Motor neuron (in vitro differentiated cells): ENCODE measurements around the gene BICDL1. TPM values are rescaled to one million over a fixed set of nuclear protein-coding genes. Genes with fewer than 3 reads are reported as not detected.
A peak's percentile ranks its signal among the peaks of the same experiment; 100 is the strongest.

Experiments
- ATAC-seq, 8 experiments: fragments of 200-7000 bp; cut with Tn5 transposase; replicated peaks in 6 of 8; 2 replicates each; pipeline ENCODE4 v1.8.0; 2021; ENCODE audit warnings: mild to moderate bottlenecking in 8 of 8, moderate library complexity in 8 of 8
- H3K27ac ChIP-seq, 2 donors: fragments of 250-450 bp; sonication (Bioruptor Pico); 2 replicates each; pipeline ENCODE4 v1.9.0; 2021; ENCODE audit warnings: antibody characterized with exemption in 2 of 2, mild to moderate bottlenecking in 2 of 2, moderate library complexity in 1 of 2
- H3K4me1 ChIP-seq, 2 donors: fragments of 250-450 bp; sonication (Bioruptor Pico); replicated peaks in 1 of 2; 2 replicates each; pipeline ENCODE4 v1.6.1; 2021; ENCODE audit warnings: antibody characterized with exemption in 2 of 2, mild to moderate bottlenecking in 2 of 2, moderate library complexity in 1 of 2
- H3K4me3 ChIP-seq, 5 donors: fragments of 250-450 bp; sonication (Bioruptor Pico); 2 replicates each; pipeline ENCODE4 v1.9.0; 2021; ENCODE audit warnings: antibody characterized with exemption in 5 of 5, mild to moderate bottlenecking in 5 of 5, moderate library complexity in 4 of 5
- WGBS, 10 experiments: fragments of 450-650 bp; shearing (Covaris generic); methylation state at CpG; one replicate each; pipeline ENCODE4 v1.0.0; 2022; 5-methylcytosine and 5-hydroxymethylcytosine counted together
- in situ Hi-C, 9 experiments: fragments of 400-800 bp; cut with MboI; loops; one replicate each; pipeline ENCODE4 v1.15.0; 2021; ENCODE audit warnings: low sequenced_read_pairs in 9 of 9, low pct_unique_long_range_greater_than_20kb in 2 of 9; ENCODE audit not compliant: unreplicated experiment in 9 of 9
- total RNA-seq, 8 experiments: library from RNA; unstranded; fragments of 300-600 nt; gene quantifications; 2 replicates each; pipeline versions ENCODE4 v1.2.3 to v1.2.4, GENCODE V29; 2022

BICDL1 gene
- total RNA-seq, 8 experiments from 2014 or later = 1.6 to 31.3 (median 13.4) TPM

- H3K4me1 ChIP-seq = no peaks in the 10 kb centered on the region
- no peak overlapping the region for H3K27ac ChIP-seq
- in situ Hi-C loops = no loop called here
- peak in 1 of 8 experiments; percentile 29 for ATAC-seq
- no peak overlapping the region for H3K4me3 ChIP-seq
- WGBS, 10 experiments = 18 to 100% (median 76%) methylated on average over 1 to 16 of the region's 16 CpGs; no CpG with 5 or more reads in 1 of the 10 experiments
These were observed 75.3 kb downstream of the BICDL1 start for GRCh38 chr12:120064054-120064940.

GRCh38 chr12:120065472-120065871 is 76.4 kb downstream of the BICDL1 start:
- H3K4me1 ChIP-seq = no peaks in the 10 kb centered on the region
- no peak overlapping the region for H3K4me3 ChIP-seq
- ATAC-seq = peak in 2 of 8 experiments; percentile 16 to 27
- in situ Hi-C loops = no loop called here
- no peak overlapping the region for H3K27ac ChIP-seq
- WGBS, 10 experiments = 0 to 67% (median 38%) methylated on average over 1 of the region's 1 CpG; no CpG with 5 or more reads in 6 of the 10 experiments

GRCh38 chr12:120066341-120066740 is 77.3 kb downstream of the BICDL1 start:
- H3K4me3 ChIP-seq = no peak overlapping the region
- in situ Hi-C loops = no loop called here
- no peak for ATAC-seq
- 17 to 90% (median 70%) methylated on average over 1 to 2 of the region's 2 CpGs; no CpG with 5 or more reads in 6 of the 10 experiments for WGBS, 10 experiments
- H3K27ac ChIP-seq = no peak overlapping the region
- no peaks in the 10 kb centered on the region for H3K4me1 ChIP-seq

GRCh38 chr12:120067084-120067869 is 78.2 kb downstream of the BICDL1 start:
- H3K4me3 ChIP-seq = no peak overlapping the region
- no peak for ATAC-seq
- no peak overlapping the region for H3K27ac ChIP-seq
- 0 to 100% (median 90%) methylated on average over 1 to 3 of the region's 3 CpGs; no CpG with 5 or more reads in 3 of the 10 experiments for WGBS, 10 experiments
- in situ Hi-C loops = no loop called here
- H3K4me1 ChIP-seq = no peaks in the 10 kb centered on the region

GRCh38 chr12:120067901-120068300 is 78.9 kb downstream of the BICDL1 start:
- no peak overlapping the region for H3K27ac ChIP-seq
- H3K4me1 ChIP-seq = no peaks in the 10 kb centered on the region
- no peak overlapping the region for H3K4me3 ChIP-seq
- ATAC-seq = no peak
- WGBS, 10 experiments = 15 to 100% (median 72%) methylated on average over 1 to 3 of the region's 3 CpGs; no CpG with 5 or more reads in 3 of the 10 experiments
- in situ Hi-C loops = no loop called here

GRCh38 chr12:120069278-120069677 is 80.2 kb downstream of the BICDL1 start:
- no peaks in the 10 kb centered on the region for H3K4me1 ChIP-seq
- WGBS, 10 experiments = 17 to 91% (median 64%) methylated on average over 1 to 5 of the region's 5 CpGs; no CpG with 5 or more reads in 1 of the 10 experiments
- in situ Hi-C loops = no loop called here
- H3K4me3 ChIP-seq = no peak overlapping the region
- no peak overlapping the region for H3K27ac ChIP-seq
- no peak for ATAC-seq

GRCh38 chr12:120071493-120072020 is 82.5 kb downstream of the BICDL1 start:
- 60 to 100% (median 82%) methylated on average over 1 to 5 of the region's 6 CpGs; no CpG with 5 or more reads in 4 of the 10 experiments for WGBS, 10 experiments
- no peak for ATAC-seq
- in situ Hi-C loops = no loop called here
- Histone ChIP-seq H3K4me3 (no peak overlapping the region), H3K4me1 (no peaks in the 10 kb centered on the region), H3K27ac (no peak overlapping the region)

GRCh38 chr12:120072472-120073249 is 83.6 kb downstream of the BICDL1 start:
- Histone ChIP-seq H3K4me3 (no peak overlapping the region), H3K27ac (no peak overlapping the region), H3K4me1 (no peaks in the 10 kb centered on the region)
- in situ Hi-C loops = no loop called here
- 51 to 100% (median 83%) methylated on average over 1 to 11 of the region's 18 CpGs; no CpG with 5 or more reads in 3 of the 10 experiments for WGBS, 10 experiments
- peak in 3 of 8 experiments; percentile 76 to 97 (median 87) for ATAC-seq

GRCh38 chr12:120075034-120075616 is 86.1 kb downstream of the BICDL1 start:
- in situ Hi-C loops = loop anchor here in 1 of 9 experiments (25.0 kb wide), 2 partner anchors 88 to 263 kb away; partner anchors contain the start of gene BICDL1
- 54 to 93% (median 80%) methylated on average over 1 to 5 of the region's 7 CpGs; no CpG with 5 or more reads in 1 of the 10 experiments for WGBS, 10 experiments

GRCh38 chr12:120076651-120077050 is 87.6 kb downstream of the BICDL1 start:
- WGBS, 10 experiments = 80 to 100% (median 95%) methylated on average over 1 to 6 of the region's 6 CpGs; no CpG with 5 or more reads in 2 of the 10 experiments
- in situ Hi-C loops = loop anchor here in 1 of 9 experiments (25.0 kb wide), 2 partner anchors 89 to 264 kb away; partner anchors contain the start of gene BICDL1
- Histone ChIP-seq H3K4me3 (no peak overlapping the region), H3K4me1 (no peaks in the 10 kb centered on the region), H3K27ac (no peak overlapping the region)
- ATAC-seq = no peak

More at GRCh38 chr12:120075034-120075616, 86.1 kb downstream of the BICDL1 start:
- Histone ChIP-seq H3K4me3 (no peak overlapping the region), H3K4me1 (no peaks in the 10 kb centered on the region), H3K27ac (no peak overlapping the region)
- ATAC-seq = no peak

GRCh38 chr12:120077260-120077659 is 88.2 kb downstream of the BICDL1 start:
- Histone ChIP-seq H3K4me3 (no peak overlapping the region), H3K4me1 (no peaks in the 10 kb centered on the region), H3K27ac (no peak overlapping the region)
- in situ Hi-C loops = loop anchor here in 1 of 9 experiments (25.0 kb wide), 2 partner anchors 90 to 265 kb away; partner anchors contain the start of gene BICDL1
- ATAC-seq = no peak
- WGBS, 10 experiments = 69 to 100% (median 79%) methylated on average over 1 to 3 of the region's 6 CpGs; no CpG with 5 or more reads in 6 of the 10 experiments
